BJ (cell line): ENCODE measurements around the gene TVP23C. TPM values are rescaled to one million over a fixed set of nuclear protein-coding genes. Genes with fewer than 3 reads are reported as not detected.
"Not testable (repeated sequence)": the region's sequence is repeated elsewhere in the genome, so short reads cannot be mapped to it uniquely, and the experiment has no call there.

Experiments used
- CTCF ChIA-PET: fragments of 350-600 bp; formaldehyde crosslinking; extraction: SDS; loops from one replicate; lab custom pipeline; 2021; ENCODE audit warnings: antibody characterized with exemption, inconsistent platforms; lab: Yijun Ruan, JAX
- POLR2A ChIA-PET: fragments of 300-600 bp; sonication (Branson Sonifier 250); formaldehyde crosslinking; extraction: SDS; loops from one replicate; lab custom pipeline; 2021; ENCODE audit warnings: antibody characterized with exemption; lab: Charles Lee
- DNase-seq: peaks from one replicate; pipeline ENCODE4 v3.0.0-alpha.2; 2011; ENCODE audit warnings: low read depth
- H3K27me3 ChIP-seq: 2 replicates; pipeline ENCODE4 v1.6.0; 2011; ENCODE audit warnings: low read length; ENCODE audit not compliant: control insufficient read depth, insufficient read depth
- H3K36me3 ChIP-seq: 2 replicates; pipeline ENCODE4 v1.5.1; 2011; ENCODE audit warnings: low read length; ENCODE audit not compliant: control insufficient read depth, insufficient read depth
- H3K4me3 ChIP-seq: 2 replicates; pipeline ENCODE4 v1.5.1; 2011; ENCODE audit warnings: low read depth, mild to moderate bottlenecking, control low read depth, low read length
- polyA plus RNA-seq: library from polyadenylated mRNA; depleted of rRNA; stranded (reverse); fragments of >200 nt; gene quantifications from 2 replicates; pipeline ENCODE4 v1.2.3, GENCODE V29; 2011

Gene TVP23C
- polyA plus RNA-seq, 1 experiment = 5.8 TPM

GRCh38 chr17:15561439-15561838 lies 1.8 kb downstream of the TVP23C start:
- H3K27me3 ChIP-seq, CTCF ChIA-PET, DNase-seq, H3K36me3 ChIP-seq, POLR2A ChIA-PET, H3K4me3 ChIP-seq: not testable (repeated sequence)

DNA sequence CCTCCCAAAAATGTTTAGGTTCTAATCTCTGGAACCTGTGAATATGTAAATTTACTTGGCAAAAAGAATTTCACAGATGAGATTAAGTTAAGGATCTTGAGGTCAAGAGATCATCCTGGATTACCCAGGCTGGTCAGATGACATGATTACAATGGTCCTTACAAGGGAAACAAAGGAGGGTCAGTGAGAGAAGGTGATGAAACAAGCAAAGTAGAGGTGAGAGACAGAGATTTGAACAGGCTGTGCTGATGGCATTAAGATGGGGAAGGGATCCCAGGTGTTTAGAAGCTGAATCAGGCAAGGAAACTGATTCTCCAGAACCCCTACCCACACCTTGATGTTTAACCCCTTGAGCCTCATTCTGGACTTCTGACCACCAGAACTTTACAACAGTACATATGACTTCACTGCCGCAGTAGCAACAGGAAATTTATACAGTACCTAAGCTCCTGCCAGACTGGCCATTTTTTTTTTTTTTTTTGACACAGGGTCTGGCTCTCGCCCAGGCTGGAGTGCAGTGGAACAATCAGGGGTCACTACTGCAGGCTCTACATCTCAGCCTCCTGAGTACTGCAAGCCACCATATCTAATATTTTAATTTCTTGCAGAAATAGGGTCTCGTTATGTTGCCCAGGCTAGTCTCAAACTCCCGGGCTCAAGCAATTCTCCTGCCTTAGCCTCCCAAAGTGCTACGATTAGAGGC lies 4.7 kb downstream of the TVP23C start:
- POLR2A ChIA-PET, H3K4me3 ChIP-seq, DNase-seq, CTCF ChIA-PET, H3K27me3 ChIP-seq, H3K36me3 ChIP-seq: not testable (repeated sequence)

DNA sequence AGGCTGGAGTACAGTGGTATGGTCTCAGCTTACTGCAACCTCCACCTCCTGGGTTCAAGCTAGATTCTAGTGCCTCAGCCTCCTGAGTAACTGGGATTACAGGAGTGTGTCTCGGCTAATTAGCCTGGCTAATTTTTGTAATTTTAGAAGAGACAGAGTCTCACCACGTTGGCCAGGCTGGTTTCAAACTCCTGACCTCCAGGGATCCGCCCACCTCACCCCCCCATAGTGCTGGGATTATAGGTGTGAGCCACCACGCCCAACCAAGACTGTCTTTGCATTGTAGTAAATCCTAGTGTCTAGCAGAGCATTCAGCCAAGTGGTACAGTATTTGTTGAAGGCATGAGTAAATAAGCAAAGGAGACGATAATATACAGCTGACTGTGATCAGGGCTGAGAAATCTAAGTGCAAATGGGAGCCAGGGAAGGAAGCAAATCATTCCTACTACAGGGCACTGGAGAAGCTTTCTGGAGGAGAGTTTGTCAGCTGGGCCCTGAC lies 5.9 kb downstream of the TVP23C start:
- CTCF ChIA-PET = not testable (repeated sequence)

GRCh38 chr17:15552932-15553331 lies 10.4 kb downstream of the TVP23C start:
- POLR2A ChIA-PET, H3K4me3 ChIP-seq, CTCF ChIA-PET, H3K27me3 ChIP-seq, DNase-seq, H3K36me3 ChIP-seq: not testable (repeated sequence)

More for the DNA sequence above, 5.9 kb downstream of the TVP23C start:
- H3K27me3 ChIP-seq, H3K36me3 ChIP-seq, H3K4me3 ChIP-seq, POLR2A ChIA-PET, DNase-seq: not testable (repeated sequence)

GRCh38 chr17:15549552-15549951 lies 13.7 kb downstream of the TVP23C start:
- POLR2A ChIA-PET, CTCF ChIA-PET, DNase-seq, H3K4me3 ChIP-seq, H3K36me3 ChIP-seq, H3K27me3 ChIP-seq: not testable (repeated sequence)

GRCh38 chr17:15546604-15547003 lies 16.7 kb downstream of the TVP23C start:
- DNase-seq, H3K4me3 ChIP-seq, CTCF ChIA-PET, POLR2A ChIA-PET, H3K27me3 ChIP-seq, H3K36me3 ChIP-seq: not testable (repeated sequence)

GRCh38 chr17:15540371-15541219 lies 22.7 kb downstream of the TVP23C start:
- DNase-seq, H3K36me3 ChIP-seq, CTCF ChIA-PET, H3K4me3 ChIP-seq, H3K27me3 ChIP-seq, POLR2A ChIA-PET: not testable (repeated sequence)

DNA sequence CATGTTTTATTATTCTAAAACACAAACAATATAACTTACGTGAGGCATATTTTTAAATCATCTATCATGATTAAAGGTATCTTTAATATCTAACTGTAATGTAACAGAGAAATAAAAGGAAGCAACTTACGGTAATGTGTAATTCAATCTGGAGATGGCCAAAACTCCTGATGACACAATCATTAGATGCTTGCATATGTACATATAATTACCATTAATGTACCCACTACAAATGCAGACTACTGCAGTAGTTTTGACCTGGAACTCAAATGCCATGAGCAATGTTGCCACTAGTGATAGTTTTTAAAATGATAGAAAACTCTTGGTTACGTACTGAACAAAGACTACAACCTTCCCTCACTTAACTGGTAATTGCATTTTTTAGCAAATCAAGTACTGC lies 30.2 kb downstream of the TVP23C start:
- DNase-seq, CTCF ChIA-PET: not testable (repeated sequence)

More for the DNA sequence above, 30.2 kb downstream of the TVP23C start:
- POLR2A ChIA-PET, H3K36me3 ChIP-seq, H3K27me3 ChIP-seq, H3K4me3 ChIP-seq: not testable (repeated sequence)
